Caki2 (cell line): Measurements from ENCODE around the gene ZSWIM1. TPM values are rescaled to one million over a fixed set of nuclear protein-coding genes. Genes with fewer than 3 reads are reported as not detected.
"Not testable (repeated sequence)": the region's sequence is repeated elsewhere in the genome, so short reads cannot be mapped to it uniquely, and the experiment has no call there.

Source experiments
- DNase-seq: peaks from one replicate; pipeline ENCODE4 v3.0.0-alpha.2; 2015; ENCODE audit warnings: low read depth
- in situ Hi-C: cut with HindIII; loops from 2 replicates; pipeline ENCODE4 v1.10.0; 2016; ENCODE audit warnings: low sequenced_read_pairs, low pct_unique_long_range_greater_than_20kb, mixed read lengths
- total RNA-seq: library from RNA; depleted of rRNA; stranded (reverse); fragments of >200 nt; shearing (Covaris generic); gene quantifications from 2 replicates; pipeline ENCODE4 v1.2.3, GENCODE V29; 2014; ENCODE audit warnings: low replicate concordance

Gene ZSWIM1
- total RNA-seq, 1 experiment from 2014 or later, result 9.8 TPM

DNA sequence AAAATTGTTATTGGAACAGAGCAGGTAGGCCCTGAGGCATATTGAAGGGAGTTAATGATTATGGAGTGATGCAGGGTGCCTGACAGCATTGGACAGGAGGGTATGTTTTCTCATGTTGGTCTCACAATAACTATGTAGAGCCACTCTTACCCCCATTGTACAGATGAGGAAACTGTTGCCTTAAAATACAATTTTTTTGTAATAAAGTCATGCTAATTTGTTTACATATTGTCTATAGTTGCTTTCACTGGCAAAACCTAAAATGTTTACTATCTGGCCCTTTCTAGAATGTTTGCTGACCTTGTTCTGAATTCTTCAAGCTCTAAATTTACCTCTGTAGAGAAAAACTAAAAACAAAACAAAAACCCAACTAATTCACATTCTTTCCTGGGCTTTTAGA, 29.5 kb upstream of the ZSWIM1 start:
- in situ Hi-C loops, result no loop called here
- no peak for DNase-seq

DNA sequence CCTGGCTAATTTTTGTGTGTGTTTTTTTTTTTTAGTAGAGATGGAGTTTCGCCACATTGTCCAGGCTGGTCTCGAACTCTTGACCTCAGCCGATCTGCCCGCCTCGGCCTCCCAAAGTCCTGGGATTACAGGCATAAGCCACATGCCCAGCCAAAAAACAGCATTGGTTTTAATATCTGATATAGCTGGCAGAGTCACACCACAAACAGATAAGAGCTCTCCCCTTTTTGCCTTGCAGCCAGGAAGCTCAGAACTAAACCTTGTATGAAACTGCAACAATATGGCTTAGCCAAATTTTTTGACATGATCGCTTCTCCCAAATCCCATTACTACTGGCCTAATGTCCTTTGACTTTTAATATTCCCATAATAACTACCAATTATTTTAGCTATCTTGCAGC, 28.7 kb upstream of the ZSWIM1 start:
- DNase-seq, result no peak
- in situ Hi-C loops, result no loop called here

DNA sequence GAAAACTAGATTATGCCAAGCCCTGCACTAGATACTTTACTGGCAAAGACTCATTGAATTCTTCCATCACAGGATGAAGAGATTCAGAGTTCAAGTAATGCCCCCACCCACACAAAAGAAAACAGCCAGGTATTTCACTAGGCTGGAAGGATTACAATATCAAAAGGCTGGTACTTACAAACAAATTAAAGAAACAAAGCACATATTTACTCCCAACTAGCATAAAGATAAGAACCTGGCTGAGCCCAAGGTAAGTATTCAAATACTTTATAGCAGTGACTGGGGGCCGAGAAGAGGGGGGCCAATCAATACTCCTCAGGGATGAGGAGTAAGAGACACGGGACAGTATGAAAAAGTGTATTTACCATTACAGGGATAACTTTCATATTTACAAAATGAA, 27.5 kb upstream of the ZSWIM1 start:
- in situ Hi-C loops, result no loop called here
- no peak for DNase-seq

DNA sequence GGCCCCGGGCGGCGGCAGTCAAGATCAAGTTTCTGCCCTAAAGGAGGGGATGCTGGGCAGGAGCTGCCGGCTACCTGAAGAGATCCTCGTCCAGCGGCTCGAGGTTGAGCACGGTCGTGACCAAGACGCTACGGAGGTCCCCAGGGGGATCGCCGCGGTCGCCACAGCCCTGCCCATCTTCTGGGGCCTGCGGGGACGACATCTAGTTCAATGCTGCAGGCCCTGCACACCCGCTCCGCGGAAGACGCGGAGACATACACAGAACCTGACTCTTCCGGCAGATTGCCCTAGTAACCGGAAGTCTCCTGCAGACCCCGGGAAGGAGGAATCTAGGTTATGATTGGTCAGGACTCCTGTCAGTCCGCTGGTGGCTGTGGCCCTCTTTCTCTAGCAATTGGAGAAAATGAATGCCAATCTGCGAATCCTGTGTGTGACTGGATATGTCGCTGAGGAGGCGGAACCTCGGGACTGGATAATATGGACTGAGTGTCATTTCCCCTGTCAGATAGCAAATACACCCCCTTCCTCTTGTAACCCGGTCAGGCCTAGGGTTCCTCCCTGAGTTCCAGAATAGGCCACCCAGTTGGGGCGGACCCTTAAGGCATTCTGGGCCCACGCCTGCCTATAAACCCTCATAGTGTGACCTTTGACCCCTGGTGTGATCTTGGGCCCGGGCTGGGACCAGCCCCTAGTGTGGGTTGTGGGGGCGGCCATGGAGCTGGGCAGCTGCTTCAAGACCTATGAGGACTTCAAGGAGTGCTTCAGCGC, 23.7 kb upstream of the ZSWIM1 start, which contains the start of the genes ACOT8 and ZSWIM3:
Gene ACOT8 (minus strand): TSS at position 279 of the 768 bp plus-strand sequence. CDS start 77 bp downstream, at position 202.
Gene ZSWIM3 (plus strand): TSS at position 501 of the 768 bp plus-strand sequence. CDS start 212 bp downstream, at position 713.
- in situ Hi-C loops, result no loop called here
- peak; percentile 99 for DNase-seq

DNA sequence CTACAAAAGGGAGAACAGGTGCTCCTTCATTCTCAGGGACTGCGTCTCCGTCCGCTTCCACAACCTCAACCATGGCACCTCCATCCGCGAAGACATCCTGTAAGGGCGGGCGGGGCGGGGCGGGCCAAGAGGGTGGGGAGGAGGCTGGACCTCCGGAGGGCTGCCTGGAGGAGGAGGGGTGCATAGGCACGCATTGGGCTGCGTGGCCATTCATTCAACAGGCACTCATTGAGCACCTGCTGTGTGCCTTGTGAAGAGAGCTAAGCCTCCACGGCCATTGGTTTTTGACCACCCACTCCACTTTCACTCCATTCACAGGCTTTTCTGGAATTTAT, 23.2 kb upstream of the ZSWIM1 start:
- in situ Hi-C loops, result no loop called here
- no peak for DNase-seq

DNA sequence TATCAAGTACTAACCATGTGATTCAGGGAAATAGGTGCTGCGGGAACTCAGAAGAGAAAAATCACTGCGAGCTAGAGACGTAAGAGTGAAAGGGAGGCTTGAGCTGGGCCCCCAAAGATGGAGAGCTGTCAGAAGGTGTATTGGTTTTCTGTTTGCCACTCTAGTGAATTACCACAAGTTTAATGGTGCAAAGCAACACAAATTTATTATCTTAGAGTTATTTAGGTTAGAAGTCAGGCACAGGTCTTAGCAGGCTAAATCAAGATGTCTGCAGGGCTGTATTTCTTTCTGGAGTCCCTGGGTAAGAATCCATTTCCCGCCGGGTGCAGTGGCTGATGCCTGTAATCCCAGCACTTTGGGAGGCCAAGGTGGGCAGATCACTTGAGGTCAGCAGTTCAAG, 21.1 kb upstream of the ZSWIM1 start:
- in situ Hi-C loops, result no loop called here
- DNase-seq, result no peak

DNA sequence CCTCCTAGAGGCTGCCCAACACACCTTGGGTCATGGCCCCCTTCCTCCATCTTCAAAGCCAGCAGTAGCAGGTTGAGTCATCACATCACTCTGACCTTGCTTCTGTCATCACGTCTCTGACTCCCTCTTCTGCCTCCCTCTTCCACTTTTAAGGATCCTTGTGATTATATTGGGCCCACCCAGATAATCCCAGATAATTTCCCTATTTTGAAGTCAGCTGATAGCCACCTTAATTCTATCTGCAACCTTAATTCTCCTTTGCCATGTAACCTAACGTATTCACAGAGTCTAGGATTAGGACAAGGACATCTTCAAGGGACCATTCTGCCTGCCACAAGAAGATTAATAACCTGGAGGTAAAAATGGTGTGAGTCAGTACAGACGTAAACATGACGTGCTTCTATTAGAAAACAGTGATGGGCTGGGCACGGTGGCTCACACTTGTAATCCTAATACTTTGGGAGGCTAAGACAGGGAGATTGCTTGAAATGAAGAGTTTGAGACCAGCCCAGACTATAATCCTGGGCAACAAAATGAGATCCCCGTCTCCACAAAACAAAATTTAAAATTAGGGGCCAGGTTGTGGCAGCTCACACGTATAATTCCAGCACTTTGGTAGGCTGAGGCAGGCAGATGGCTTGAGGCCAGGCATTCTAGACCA, 20.3 kb upstream of the ZSWIM1 start:
- in situ Hi-C loops, result no loop called here
- no peak for DNase-seq

DNA sequence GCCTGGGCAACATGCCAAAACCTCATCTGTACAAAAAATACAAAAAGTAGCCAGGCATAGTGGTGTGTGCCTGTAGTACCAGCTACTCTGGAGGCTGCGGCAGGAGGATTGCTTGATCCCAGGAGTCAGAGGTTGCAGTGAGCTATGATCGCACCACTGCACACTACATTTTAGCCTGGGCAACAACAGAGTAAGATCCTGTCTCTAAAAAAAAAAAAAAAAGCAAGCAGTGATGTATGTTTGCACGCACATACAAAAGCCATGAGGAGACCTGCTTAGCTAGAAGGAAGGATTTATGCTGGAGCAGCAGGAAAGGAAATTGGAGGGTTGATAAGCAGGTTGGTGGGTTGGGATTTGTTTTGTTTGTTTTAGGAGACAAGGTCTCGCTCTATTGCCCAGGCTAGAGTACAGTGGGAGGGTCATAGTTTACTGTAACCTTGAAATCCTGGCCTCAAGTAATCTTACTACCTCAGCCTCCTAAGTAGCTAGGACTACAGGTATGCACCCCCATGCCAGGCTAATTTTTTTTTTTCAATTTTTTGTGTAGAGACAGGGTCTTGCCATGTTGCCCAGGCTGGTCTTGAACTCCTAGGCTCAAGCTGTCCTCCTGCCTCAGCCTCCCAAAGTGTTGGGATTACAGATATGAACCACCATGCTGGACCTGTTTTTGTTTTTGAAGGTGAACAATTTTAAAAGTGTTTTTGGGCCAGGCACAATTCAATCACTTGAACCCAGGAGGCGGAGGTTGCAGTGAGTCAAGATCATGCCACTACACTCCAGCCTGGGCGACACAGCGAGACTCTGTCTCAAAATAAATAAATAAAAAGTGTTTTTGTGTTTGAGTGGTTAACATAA, 19.6 kb upstream of the ZSWIM1 start:
- in situ Hi-C loops, result no loop called here
- no peak for DNase-seq

DNA sequence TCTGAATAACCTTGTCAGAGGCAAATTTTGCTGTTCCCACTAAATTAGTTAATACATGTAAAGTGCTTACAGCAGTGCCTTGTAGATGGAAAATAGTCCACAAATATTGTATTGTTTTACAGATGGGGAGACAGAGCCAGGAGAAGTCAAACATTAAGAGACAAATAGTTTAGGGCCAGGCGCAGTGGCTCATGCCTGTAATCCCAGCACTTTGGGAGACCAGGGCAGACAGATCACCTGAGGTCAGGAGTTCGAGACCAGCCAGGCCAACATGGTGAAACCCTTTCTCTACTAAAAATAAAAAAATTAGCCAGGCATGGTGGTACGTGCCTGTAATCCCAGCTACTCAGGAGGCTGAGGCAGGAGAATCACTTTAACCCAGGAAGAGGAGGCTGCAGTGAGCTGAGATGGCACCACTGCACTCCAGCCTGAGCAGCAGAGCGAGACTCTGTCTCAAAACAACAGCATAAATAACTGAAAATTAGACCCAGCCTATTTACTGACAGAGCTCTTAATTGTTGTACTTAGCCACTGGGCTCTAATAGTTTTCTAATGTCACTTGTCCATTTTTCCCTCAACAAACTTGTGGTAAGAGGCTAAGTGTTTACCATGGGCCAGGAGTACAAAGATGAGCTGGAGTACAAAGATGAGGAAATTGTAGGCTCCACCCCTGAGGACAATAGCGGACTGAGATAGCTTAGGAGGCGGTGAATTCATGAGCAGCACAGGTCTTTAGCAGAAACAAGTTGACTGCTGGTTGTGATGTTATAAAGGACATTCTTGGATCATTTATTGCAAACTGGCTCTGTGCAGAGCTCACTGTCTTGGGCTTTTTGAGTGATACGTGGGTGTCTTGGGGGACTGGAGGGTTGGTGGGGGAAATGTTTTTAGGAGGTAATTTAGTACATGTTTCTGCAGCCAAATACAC, 17.2 kb upstream of the ZSWIM1 start:
- in situ Hi-C loops, result no loop called here
- no peak for DNase-seq

DNA sequence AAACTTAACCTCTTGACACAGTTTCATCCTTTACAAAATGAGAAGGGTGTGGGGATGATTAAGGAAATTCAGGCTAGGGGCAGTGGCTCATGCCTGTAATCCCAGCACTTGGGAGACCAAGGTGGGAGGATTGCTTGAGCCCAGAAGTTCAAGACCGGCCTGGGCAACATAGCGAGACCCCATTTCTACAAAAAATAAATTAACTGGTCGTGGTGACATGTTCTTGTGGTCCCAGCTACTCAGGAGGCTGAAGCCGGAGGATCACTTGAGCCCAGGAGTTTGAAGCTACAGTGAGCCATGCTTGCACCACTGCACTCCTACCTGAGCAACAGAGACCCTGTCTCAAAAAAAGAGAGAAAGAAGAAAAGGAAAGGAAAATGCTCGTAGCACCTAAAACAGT, 14.6 kb upstream of the ZSWIM1 start:
- in situ Hi-C loops, result no loop called here

DNA sequence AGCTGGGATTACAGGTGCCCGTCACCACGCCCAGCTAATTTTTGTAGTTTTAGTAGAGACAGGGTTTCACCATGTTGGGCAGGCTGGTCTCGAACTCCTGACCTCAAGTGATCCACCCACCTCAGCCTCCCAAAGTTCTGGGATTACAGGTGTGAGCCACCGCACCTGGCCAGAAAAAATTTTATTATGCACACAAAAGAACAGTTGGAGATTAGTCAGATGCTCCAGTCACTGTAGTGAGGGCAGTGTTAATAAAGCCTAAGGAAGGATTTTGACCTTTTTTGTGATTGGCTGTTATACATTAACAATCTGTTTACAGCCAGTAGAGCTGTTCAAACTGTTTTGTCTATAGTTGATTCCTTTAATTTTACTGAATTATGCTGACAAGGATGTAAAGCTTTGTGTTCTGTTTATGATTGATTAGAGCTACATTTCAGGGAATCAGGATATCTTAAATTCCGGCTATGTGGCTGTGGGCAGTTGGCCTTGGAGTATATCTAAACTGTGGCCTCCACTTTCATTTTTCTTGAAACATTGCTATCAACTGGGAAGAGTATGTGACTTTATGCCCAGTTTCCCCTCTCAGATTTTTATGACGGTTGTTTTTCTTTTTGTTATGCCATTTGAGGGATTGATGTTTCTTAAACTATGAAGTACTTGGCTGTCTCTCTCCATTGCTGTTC, 13.8 kb upstream of the ZSWIM1 start:
- DNase-seq, result no peak
- in situ Hi-C loops, result no loop called here

More for the DNA sequence above, 14.6 kb upstream of the ZSWIM1 start:
- DNase-seq, result no peak

DNA sequence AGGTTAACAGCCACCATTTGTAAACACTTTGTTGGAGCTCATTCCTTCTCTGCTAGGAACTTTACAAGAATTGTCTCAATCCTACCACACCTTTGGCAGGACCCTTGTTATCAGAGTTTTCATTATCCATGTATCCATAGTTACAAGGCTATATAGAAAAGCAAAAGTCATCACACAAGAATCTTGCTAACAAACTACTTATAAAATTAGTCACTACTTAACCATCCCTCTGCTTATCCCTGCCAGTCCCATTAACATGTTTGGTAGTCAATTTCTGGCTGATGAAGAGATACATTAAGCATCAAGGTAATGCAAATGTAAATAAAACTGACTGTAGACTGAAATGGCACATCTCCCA, 13.2 kb upstream of the ZSWIM1 start:
- in situ Hi-C loops, result no loop called here

DNA sequence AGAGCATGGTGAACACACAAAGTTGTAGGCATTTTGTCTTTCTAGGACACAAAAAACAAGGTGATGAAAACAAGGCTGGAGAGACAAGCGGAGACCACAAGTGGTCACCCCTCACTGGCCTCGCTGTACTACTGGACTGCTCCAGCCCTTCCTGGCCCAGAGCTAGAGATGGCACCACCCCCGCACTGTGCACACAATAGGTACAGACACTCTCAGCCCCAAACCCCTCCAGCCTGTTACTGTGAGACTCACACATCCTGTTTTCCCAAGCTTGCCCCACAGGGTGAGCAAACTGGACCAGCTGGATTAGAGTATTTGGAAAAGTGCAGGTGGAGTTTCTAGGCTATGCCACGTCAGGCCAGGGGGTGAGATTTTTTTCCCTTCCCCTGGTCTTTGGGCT, 8.4 kb upstream of the ZSWIM1 start:
- in situ Hi-C loops, result no loop called here
- DNase-seq, result no peak

More for the DNA sequence above, 13.2 kb upstream of the ZSWIM1 start:
- DNase-seq, result peak; percentile 36

DNA sequence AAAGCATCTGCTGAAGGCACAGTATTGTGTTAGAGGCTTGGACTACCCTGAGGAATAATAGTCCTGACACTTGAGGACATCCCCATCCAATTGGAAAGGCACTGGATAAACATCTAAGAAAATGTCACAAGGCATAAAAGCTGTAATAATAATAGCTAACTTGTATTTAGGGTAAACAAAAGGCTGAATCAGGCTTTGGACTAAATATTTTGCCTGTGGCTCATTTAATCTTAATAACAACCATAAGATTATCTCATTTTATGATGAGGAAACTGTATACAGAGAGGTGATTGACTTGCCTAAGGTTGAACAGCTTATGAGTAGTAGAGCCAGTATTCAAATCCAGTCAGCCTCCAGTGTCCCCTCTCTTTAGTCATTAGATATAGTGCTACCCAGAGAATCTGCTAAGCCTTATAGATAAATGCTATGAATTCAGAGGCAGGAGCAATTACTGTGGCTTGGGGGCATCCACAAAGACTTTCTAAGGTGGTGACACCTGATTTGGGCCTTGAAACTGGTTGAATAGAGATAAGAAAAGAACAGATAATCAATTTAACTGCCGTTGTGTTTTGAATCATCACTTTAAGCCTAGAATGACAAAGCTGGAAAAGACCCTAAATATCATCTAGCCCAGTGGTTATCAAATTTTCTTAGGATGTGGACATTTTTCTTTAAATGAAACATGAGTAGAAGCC, 7.5 kb upstream of the ZSWIM1 start:
- in situ Hi-C loops, result no loop called here

DNA sequence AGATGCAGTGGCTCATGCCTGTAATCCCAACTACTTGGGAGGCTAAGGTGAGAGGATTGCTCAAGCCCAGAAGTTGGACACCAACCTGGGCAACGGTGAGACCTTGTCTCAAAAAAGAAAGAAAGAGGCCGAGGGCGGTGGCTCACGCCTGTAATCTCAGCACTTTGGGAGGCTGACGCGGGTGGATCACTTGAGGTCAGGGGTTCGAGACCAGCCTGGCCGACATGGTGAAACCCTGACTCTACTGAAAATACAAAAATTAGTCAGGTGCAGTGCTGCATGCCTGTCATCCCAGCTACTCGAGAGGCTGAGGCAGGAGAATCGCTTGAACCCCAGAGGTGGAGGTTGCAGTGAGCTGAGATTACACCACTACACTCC, 6.9 kb upstream of the ZSWIM1 start:
- in situ Hi-C loops, DNase-seq: not testable (repeated sequence)

More for the DNA sequence above, 7.5 kb upstream of the ZSWIM1 start:
- DNase-seq, result no peak

DNA sequence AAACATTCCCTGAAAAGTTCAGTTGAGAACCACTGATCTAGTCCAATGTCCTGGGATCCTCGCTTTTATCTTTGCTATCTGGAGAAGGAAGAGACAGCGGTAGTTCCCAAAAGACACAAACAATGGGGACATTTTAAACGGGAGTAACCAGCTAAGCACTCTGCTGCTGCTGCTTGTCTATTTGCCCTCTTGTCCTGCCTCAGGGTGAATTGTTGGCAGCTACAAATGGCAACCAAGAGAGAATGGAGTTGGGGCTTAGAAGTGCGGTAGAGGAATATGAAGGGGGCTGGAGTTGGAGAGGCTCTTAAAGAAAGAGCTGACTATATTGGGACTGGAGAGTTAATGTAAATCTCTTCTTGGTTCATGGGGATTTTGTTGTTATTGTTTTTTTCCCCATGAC, 6.5 kb upstream of the ZSWIM1 start:
- no peak for DNase-seq
- in situ Hi-C loops, result no loop called here
